GM18867 (cell line): Measurements from ENCODE around the gene OSBPL8.
"Not testable (repeated sequence)": the region's sequence is repeated elsewhere in the genome, so short reads cannot be mapped to it uniquely, and the experiment has no call there.

Source experiments
- ATAC-seq: cut with Tn5 transposase; IDR thresholded peaks from one replicate; pipeline ENCODE4 v1.9.1; 2021; ENCODE audit warnings: mild to moderate bottlenecking, moderate library complexity; ENCODE audit not compliant: unreplicated experiment

OSBPL8 gene

GRCh38 chr12:76422543-76423438 lies 136.8 kb downstream of the OSBPL8 start:
- ATAC-seq = no peak

DNA sequence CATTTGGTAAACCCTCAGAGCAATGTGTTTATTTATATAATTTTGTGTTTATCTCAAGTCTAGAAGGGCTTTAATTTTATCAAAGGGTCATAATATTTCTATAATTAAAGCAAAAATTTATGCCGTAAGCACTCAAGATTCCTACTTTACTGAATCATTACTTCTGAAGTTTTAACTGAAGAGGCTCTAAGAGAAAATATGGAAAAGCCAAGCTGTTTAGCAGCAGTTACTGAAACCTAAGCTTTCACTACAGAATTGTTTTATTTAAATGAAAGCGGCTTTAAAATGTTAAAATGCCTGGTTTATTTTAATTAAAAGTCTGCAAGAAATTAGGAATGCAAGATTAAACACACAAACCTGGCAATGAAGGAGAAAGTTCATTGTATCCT lies 137.4 kb downstream of the OSBPL8 start:
- no peak for ATAC-seq

DNA sequence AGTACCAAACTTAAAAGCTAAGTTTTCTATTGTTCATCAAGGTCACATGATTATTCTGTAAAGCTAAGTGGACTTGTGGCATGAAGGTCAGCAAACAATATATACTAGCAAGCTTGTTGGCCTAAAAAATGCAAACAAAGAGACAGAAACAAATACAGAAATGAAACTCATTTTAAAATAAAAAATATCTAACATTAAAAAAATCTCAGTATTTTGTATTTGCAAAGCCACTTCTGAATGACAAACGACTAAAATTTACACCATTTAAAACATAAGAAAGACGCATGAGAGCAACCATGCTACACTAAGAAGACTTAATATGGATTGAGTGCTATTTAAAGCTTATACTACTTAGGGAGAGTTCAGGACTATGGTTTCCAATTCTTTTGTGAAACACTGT lies 138.5 kb downstream of the OSBPL8 start:
- ATAC-seq = no peak

- no peak for ATAC-seq
Measured at GRCh38 chr12:76420222-76420621, 139.3 kb downstream of the OSBPL8 start.

- ATAC-seq = peak; percentile 88
Measured at GRCh38 chr12:76417116-76417515, 142.5 kb downstream of the OSBPL8 start.

DNA sequence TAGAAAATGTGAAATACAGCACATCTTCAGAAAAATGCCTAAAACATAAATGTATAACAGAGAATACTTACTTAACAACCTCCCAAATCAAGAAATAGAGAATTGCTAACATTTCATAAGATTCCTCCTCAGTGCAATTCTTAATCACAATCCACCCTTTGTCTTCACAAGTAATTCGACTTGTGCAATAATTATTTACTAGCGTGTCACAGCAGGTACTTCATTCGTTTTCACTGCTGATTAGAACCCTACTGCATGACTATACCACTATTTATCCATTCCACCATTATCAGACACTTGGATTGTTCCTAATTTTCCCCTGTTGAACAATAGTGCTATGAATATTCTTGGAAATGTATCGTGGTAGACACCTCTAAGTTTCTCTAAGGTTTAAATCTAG lies 146.4 kb downstream of the OSBPL8 start:
- no peak for ATAC-seq

GRCh38 chr12:76410781-76411180 lies 148.8 kb downstream of the OSBPL8 start:
- no peak for ATAC-seq

DNA sequence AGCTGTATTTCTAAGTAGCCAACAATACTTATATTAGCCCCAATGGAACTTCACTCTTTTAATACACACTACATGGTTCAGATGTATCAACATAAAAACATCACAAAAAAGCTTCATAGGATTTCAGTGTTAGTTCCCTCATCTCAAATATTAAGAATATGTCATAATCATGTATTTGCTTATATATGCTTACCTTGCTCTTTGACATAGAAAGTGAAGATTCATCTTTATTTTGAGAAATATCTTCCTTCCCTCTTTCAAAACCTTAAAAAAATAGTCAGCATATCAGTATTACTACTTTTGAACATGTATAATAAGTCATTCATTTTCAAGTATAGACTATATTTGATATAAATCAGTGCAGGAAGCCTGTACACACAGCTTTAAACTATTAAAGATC lies 149.2 kb downstream of the OSBPL8 start:
- ATAC-seq = no peak

GRCh38 chr12:76409074-76409473 lies 150.5 kb downstream of the OSBPL8 start:
- ATAC-seq = no peak

DNA sequence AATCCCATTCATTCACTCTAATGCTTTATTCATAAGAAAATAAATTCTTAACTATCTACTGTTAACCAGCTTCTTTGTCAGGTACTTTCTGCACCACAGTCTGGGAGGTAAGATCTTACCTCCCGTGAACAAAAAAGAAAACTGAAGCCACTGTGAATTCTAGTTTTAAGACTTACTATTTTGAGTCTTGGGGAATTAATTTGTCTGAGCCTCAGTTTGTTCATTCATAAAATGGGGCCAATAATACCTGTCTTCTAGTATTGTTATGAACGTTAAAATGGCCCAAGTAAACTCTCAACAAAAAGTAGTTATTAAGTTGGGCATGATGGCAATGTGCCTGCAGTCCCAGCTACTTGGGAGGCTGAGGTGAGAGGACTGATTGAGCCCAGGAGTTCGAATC lies 151.9 kb downstream of the OSBPL8 start:
- no peak for ATAC-seq

DNA sequence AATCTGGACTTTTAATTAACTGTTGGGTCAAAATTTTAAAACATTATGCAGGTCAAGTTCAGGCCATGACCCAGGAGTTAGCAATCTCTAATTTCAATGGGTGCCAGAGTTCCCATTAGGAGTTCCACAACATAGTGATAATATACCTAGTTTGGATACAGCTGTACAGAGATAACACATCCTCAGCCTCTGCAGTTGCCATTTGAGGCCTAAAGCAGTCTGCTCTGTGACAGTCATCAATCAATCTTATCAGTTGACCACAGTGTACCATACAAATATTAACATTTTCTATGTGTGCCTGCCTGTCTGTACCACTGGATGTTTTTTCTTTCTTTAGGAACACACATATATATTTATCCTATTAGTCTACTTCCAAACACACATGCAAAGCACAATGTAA lies 157.3 kb downstream of the OSBPL8 start:
- ATAC-seq = no peak

DNA sequence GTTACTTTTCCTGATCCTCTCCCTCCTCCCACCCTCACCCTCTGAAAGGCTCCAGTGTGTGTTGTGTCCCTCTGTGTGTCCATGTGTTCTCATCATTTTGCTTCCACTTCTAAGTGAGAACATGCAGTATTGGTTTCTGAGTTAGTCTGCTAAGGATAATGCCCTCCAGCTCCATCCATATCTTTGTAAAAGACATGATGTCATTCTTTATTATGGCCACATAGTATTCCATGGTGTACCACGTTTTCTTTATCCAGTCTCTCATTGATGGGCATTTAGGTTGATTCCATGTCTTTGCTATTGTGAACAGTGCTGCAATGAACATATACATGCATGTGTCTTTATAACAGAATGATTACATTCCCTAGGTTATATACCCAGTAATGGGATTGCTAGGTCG lies 159.4 kb downstream of the OSBPL8 start:
- no peak for ATAC-seq

DNA sequence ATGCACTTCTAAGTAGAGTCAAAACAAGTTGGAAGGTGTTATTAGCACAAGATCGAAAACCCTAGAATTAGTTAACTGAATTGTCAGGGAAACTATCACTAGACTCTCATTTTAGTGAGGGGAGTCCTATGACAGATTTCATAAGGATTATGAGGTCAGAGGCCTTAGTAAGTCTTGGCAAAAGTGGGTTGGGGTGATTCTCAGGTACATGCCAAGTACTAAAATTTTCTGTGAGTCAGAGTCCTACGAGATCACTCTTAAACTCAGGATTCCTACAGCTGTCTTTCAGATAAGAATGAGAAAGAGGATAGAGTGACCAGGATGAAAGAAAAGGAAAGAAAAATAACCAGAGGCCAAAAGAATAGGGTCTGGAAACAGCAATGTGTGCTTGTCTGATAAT lies 160.5 kb downstream of the OSBPL8 start:
- ATAC-seq = no peak

- no peak for ATAC-seq
Measured at GRCh38 chr12:76398106-76398505, 161.5 kb downstream of the OSBPL8 start.

DNA sequence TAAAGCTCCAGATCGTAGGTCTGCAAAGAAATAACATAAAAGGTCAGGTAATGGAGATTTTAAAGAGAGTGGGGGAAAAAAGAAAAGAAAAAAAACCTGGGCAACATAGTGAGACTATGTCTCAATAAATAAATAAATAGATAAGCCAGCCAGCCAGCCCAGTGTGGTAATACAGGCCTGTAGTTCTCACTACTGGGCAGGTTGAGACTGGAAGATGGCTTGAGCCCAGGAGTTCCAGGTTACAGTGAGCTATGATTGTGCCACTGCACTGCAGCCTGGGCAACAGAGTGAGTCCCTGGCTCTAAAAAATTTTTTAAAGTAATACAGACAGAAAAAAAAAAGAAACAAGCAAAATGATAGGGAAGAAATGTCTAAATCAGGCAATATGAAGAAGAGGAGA lies 168.1 kb downstream of the OSBPL8 start:
- ATAC-seq = no peak

- ATAC-seq = no peak
Measured at GRCh38 chr12:76387614-76388013, 172.0 kb downstream of the OSBPL8 start.

- ATAC-seq = no peak
Measured at GRCh38 chr12:76384560-76384959, 175.0 kb downstream of the OSBPL8 start.

- no peak for ATAC-seq
Measured at GRCh38 chr12:76383988-76384387, 175.6 kb downstream of the OSBPL8 start.

GRCh38 chr12:76379261-76379660 lies 180.3 kb downstream of the OSBPL8 start:
- no peak for ATAC-seq

GRCh38 chr12:76376876-76377275 lies 182.7 kb downstream of the OSBPL8 start:
- not testable (repeated sequence) for ATAC-seq

GRCh38 chr12:76375939-76376338 lies 183.6 kb downstream of the OSBPL8 start:
- ATAC-seq = no peak

DNA sequence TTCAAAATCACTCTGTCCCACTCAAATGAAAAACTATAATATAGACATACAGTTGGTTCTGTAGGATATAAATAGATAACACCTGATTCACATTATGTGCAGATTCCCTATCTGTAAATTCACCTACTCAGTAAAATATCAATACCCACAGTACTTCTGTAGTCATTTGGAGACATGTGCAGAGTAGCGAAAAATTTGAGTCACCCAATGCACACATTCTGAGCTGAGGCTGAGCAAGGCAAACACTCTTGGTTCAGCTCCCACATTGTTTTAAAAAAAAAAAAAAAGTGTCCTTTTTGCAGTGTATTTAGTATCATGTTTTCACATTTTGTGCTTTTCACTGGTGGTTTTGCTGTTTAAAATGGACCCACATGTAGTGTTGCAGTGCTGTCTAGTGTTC lies 184.1 kb downstream of the OSBPL8 start:
- ATAC-seq = no peak
